Upper lobe of left lung (tissue), 4 donors: ENCODE results near the gene NPEPPS.

Source experiments
- POLR2A ChIP-seq, 4 donors: fragments of 450-650 bp; IDR thresholded peaks; one replicate each; pipeline ENCODE4 v1.5.1; 2016 to 2017; ENCODE audit warnings: antibody characterized with exemption in 4 of 4, mild to moderate bottlenecking in 2 of 4
- POLR2AphosphoS5 ChIP-seq, 2 donors: sonication (generic); formaldehyde crosslinking; IDR thresholded peaks; one replicate each; pipeline ENCODE4 v1.5.1; 2017; ENCODE audit warnings: antibody characterized with exemption in 2 of 2
- TF ChIP-seq, protein P1 (sequence below), 6 experiments: fragments of 450-650 bp in 4 of 6; fragments of 200-600 bp in 2 of 6; sonication (generic) in 2 of 6; IDR thresholded peaks; one replicate each; pipeline ENCODE4 v1.5.1; 2016 to 2019; ENCODE audit warnings: antibody characterized with exemption in 6 of 6

DNA sequence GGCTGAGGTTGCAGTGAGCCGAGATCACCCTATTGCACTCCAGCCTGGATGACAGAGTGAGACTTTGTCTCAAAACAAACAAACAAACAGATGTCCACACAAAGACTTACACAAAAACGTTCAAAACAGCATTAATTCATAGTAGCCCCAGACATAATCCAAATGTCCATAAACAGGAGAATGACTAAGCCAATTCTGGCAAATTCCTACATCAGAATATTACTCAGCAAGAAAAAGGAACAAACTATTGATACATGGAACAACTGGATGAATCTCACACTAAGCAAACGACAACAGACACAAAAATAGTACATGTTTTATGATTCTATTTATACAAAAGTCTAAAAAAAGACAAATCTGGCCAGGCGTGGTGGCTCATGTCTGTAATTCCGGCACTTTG is 108.0 kb downstream of the NPEPPS start:
- no peak for TF ChIP-seq POLR2A (IDR thresholded peaks at IDR 0.05)
- TF ChIP-seq POLR2AphosphoS5 (IDR thresholded peaks at IDR 0.05): no peak
- TF ChIP-seq, protein P1, sequence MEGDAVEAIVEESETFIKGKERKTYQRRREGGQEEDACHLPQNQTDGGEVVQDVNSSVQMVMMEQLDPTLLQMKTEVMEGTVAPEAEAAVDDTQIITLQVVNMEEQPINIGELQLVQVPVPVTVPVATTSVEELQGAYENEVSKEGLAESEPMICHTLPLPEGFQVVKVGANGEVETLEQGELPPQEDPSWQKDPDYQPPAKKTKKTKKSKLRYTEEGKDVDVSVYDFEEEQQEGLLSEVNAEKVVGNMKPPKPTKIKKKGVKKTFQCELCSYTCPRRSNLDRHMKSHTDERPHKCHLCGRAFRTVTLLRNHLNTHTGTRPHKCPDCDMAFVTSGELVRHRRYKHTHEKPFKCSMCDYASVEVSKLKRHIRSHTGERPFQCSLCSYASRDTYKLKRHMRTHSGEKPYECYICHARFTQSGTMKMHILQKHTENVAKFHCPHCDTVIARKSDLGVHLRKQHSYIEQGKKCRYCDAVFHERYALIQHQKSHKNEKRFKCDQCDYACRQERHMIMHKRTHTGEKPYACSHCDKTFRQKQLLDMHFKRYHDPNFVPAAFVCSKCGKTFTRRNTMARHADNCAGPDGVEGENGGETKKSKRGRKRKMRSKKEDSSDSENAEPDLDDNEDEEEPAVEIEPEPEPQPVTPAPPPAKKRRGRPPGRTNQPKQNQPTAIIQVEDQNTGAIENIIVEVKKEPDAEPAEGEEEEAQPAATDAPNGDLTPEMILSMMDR (IDR thresholded peaks at IDR 0.05): no peak
